B cell (primary cell): Measurements from ENCODE around the gene PPM1J.

ENCODE experiments used
- EZH2 ChIP-seq: IDR thresholded peaks from 2 replicates; pipeline ENCODE4 v1.6.1; 2012; ENCODE audit warnings: borderline replicate concordance, low read depth, mild to moderate bottlenecking, moderate library complexity, low read length; ENCODE audit not compliant: insufficient read depth, poor library complexity, severe bottlenecking
- TF ChIP-seq, protein P1 (sequence below): fragments of 200-600 bp; IDR thresholded peaks from one replicate; pipeline ENCODE4 v1.8.0; 2022; ENCODE audit warnings: antibody characterized with exemption, mild to moderate bottlenecking

DNA sequence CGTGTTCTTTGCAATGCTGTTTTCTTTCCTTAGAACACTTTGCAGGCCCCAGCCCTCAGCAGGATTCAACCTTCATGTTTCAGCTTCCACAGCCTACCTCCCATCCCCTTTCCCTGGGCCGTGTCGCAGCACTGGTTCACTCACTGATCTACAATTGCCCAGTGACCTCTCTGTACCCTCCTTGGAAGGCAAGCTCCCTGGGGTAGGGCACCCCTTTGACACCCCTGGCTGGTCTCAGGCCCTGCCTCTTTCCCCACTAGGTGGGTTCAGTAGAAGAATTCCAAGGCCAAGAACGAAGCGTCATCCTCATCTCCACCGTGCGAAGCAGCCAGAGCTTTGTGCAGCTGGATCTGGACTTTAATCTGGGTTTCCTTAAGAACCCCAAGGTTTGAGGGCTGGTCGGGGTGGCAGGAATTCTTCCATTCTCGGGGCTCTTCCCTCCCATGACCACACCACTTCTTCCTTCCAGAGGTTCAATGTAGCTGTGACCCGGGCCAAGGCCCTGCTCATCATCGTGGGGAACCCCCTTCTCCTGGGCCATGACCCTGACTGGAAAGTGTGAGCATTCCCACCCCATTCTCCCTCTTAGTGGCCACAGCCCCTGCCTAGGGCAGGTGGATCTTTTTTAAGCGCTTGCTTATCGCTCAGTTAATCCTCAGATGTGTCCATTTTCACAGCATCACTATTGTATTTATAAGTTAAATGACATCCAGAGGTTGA lies 15.5 kb downstream of the PPM1J start:
- no peak for TF ChIP-seq EZH2
- TF ChIP-seq, protein P1, sequence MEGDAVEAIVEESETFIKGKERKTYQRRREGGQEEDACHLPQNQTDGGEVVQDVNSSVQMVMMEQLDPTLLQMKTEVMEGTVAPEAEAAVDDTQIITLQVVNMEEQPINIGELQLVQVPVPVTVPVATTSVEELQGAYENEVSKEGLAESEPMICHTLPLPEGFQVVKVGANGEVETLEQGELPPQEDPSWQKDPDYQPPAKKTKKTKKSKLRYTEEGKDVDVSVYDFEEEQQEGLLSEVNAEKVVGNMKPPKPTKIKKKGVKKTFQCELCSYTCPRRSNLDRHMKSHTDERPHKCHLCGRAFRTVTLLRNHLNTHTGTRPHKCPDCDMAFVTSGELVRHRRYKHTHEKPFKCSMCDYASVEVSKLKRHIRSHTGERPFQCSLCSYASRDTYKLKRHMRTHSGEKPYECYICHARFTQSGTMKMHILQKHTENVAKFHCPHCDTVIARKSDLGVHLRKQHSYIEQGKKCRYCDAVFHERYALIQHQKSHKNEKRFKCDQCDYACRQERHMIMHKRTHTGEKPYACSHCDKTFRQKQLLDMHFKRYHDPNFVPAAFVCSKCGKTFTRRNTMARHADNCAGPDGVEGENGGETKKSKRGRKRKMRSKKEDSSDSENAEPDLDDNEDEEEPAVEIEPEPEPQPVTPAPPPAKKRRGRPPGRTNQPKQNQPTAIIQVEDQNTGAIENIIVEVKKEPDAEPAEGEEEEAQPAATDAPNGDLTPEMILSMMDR = no peak
